GM21619 (cell line): ENCODE data around the gene CDH22.

Source experiments
- ATAC-seq: cut with Tn5 transposase; IDR thresholded peaks from one replicate; pipeline ENCODE4 v1.9.1; 2021; ENCODE audit not compliant: unreplicated experiment

CDH22 gene

GRCh38 chr20:46268662-46269061 lies 39.6 kb downstream of the CDH22 start:
- ATAC-seq, result no peak

GRCh38 chr20:46268131-46268614 lies 40.1 kb downstream of the CDH22 start:
- ATAC-seq, result no peak

- no peak for ATAC-seq
These were observed 40.9 kb downstream of the CDH22 start for GRCh38 chr20:46267108-46268105.

- ATAC-seq, result no peak
These were observed 42.8 kb downstream of the CDH22 start for GRCh38 chr20:46265539-46265938.

GRCh38 chr20:46264391-46265266 lies 43.7 kb downstream of the CDH22 start:
- no peak for ATAC-seq

- no peak for ATAC-seq
These were observed 46.6 kb downstream of the CDH22 start for GRCh38 chr20:46261456-46262253.

GRCh38 chr20:46260936-46261454 lies 47.3 kb downstream of the CDH22 start:
- ATAC-seq, result no peak

GRCh38 chr20:46260480-46260879 lies 47.8 kb downstream of the CDH22 start:
- no peak for ATAC-seq

- no peak for ATAC-seq
These were observed 48.9 kb downstream of the CDH22 start for GRCh38 chr20:46259260-46259859.

- no peak for ATAC-seq
These were observed 50.4 kb downstream of the CDH22 start for GRCh38 chr20:46257887-46258286.

- ATAC-seq, result no peak
These were observed 52.0 kb downstream of the CDH22 start for GRCh38 chr20:46256293-46256692.

GRCh38 chr20:46255440-46256104 lies 52.7 kb downstream of the CDH22 start:
- ATAC-seq, result no peak

GRCh38 chr20:46253391-46253790 lies 54.9 kb downstream of the CDH22 start:
- no peak for ATAC-seq

GRCh38 chr20:46252352-46253091 lies 55.8 kb downstream of the CDH22 start:
- no peak for ATAC-seq

- no peak for ATAC-seq
These were observed 57.1 kb downstream of the CDH22 start for GRCh38 chr20:46251211-46251673.

- ATAC-seq, result no peak
These were observed 57.5 kb downstream of the CDH22 start for GRCh38 chr20:46250772-46251171.

- no peak for ATAC-seq
These were observed 58.6 kb downstream of the CDH22 start for GRCh38 chr20:46249671-46250070.

- ATAC-seq, result no peak
These were observed 61.7 kb downstream of the CDH22 start for GRCh38 chr20:46246559-46246958.
